Middle frontal gyrus (tissue), 1 donor: ENCODE measurements around the gene DOCK10.

Experiments used
- DNase-seq: peaks from one replicate; pipeline ENCODE4 v3.0.0-alpha.2; 2015; ENCODE audit warnings: low spot score; ENCODE audit errors: extremely low spot score

The DOCK10 gene

DNA sequence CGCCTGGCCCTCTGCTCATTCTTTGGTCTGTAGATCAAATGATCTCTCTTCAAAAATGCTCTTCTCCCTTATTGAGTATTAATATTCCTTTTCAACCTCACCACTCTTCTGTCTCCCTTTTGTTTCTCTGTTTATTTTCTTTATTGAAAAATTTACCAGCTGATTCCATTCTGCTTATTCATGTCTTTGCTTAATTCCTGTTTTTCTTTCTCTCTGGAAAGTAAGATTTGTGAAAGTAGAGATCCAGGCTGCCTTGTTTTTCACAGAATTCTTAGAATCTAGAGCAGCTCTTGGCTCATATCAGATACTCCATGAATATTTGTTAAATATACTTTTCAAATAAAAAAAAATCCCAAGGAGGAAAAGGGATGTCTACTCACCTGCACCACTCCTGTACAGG is 157.0 kb downstream of the DOCK10 start:
- no peak for DNase-seq

DNA sequence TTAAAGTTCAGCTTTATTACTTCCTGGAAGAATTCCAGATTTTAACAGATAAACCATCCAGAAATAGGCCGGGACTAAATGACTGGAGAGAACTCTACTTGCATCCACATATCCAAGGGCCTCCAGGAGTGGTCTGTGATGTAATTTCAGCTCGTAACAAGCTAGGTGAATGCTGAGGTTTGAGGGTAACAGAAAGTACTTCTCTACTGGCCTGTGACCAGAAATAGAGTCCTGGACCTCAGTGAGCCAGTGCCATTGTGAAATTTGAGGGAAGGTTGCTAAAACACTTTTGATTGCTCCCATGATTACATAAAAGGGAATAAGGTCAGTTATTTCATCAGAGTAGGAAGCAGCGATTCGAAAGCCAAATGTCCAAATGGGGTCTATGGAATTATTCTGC is 158.1 kb downstream of the DOCK10 start:
- DNase-seq: no peak

DNA sequence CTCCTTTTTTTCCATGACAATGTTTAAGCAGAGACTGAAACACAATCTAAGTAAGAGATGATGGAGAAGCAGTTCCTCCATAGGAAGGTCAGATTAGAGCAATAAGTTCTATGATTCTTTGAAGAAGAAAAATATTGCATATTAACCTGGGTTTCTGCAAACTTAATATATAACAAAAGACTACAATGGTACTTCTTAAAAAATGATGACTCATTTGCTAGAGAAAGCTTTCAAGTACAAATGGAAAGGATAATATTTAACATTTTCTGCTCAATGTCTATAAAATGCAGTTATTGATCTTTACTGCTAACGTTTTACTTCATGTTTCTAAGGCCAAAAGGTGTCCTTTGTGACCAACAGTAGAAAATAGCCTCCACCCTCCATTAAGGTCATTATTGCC is 158.6 kb downstream of the DOCK10 start:
- no peak for DNase-seq

DNA sequence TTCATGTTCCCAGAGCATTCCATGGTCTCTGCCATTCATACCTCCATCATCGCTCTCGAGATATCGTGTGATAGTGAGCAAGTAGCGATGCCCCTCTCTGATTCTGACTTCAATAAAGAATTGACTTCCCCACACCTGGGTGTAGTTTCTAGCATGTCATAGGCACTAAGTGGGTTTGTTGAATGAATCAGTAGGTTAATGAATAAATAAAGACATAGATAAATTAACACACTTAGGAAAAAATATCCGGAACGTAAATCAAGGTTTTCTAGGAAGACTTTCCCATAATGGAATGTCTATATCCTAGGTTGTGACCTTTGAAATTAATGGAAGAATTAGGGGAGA is 159.1 kb downstream of the DOCK10 start:
- no peak for DNase-seq

DNA sequence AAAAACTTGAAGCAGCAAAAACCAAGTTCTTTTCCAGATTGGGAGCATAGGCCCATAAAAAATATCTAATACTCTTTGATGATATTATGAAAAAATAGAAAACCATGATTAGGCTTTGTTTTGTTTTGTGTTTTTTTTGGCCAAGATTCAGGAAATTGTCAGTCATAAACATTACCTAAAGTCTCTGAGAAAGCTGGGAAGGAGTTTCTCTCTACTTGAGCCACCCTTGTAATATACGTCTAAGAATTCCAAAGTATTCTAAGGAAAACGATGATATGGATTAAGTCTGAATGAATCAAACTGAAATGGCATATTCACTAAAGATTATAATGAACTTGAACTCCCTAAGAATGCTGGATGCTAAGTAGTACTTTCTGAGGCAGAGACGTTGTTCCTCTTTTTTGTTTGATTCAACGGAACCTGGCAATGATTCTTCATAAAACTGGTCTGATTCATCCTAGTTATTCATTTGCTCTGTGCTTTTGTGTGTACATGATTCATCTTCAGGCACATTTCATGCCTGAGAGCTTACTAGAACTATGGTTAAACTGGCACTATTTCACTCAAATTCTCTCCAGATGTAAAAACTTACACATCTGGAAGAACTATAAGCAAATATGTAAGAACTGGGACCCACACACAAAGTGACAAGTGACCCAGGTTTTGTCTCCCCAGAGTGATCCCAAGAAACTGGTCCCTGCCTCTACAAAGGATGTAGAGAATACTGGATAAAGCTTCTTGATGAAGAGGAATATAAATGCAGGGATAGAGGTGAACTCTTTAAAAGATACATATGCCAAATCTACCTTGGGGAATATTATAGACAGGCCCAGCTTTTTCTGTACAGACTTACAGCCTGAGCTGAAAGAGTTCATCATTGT is 159.7 kb downstream of the DOCK10 start:
- no peak for DNase-seq

DNA sequence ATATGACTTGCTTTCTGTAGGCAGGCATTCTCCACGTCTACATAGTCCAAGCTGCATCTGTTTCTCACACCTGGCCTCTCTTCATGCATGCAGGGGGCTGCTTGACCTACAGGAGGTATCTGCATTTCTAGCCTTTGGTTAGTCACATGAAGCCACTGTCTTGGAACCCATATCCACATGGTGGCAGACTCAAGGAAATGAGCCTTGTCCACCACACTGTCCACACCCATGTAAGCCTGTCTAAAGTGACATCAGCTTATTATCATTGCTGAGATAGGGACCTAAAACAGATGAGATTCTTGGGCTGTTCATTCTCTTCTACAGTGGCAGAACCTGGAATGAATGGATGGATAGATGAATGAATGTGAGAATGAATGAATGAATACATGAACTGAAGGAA is 160.4 kb downstream of the DOCK10 start:
- no peak for DNase-seq

DNA sequence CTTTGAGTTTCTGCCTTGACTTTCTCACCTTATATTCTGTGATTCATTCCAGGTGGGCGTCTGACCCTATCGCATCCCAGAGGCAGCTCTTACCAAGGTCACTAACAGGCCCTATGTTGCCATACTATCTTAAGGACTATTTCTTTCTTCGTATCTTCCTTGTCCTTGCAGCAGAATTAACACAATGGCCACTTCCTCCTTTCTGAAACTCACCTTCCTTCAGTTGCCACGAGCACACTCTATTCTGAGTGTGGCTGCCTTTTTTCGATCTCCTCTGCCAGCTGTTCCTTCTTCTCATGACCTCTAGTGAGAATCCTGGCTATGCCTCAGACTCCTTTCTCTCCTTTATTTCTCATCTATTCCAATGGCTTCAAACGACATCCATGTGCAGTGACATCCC is 165.7 kb downstream of the DOCK10 start:
- DNase-seq: no peak

DNA sequence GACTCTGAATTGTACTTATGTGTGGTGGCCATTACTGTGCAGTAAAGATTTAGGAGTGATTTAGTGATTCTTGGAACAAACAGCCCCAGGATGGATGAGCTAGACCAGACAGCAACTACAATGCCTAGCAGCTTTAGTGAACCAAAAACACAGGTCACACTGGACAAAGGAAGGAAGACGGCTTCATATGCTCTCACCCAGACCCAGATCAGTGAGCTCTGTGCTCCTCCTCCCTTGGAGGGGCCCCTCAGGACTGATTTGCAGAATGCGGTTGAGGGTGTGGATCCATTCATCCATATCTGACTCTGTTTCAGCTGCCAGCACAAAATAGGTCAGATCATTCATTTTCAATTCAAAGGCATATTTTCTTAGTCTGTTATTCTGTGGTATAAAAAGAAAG is 166.4 kb downstream of the DOCK10 start:
- no peak for DNase-seq

DNA sequence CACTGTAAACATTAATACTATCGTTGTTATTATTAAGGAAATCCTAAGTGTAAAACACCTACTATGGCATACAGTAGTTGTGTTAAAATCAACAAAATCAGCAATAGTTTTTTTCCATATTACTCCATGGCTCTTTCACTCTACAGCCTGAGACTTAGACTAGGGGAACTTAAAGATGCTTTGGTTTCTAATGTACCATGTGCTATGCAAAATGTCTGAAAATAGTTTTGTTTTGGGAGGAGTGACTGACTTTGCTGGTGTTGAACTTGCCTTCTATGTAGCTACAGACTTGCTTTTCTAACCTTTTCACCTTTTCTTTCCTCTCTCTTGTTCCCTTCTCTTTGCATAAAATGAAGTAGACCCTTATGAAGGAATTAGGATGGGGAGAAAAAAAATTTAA is 167.1 kb downstream of the DOCK10 start:
- DNase-seq: no peak

DNA sequence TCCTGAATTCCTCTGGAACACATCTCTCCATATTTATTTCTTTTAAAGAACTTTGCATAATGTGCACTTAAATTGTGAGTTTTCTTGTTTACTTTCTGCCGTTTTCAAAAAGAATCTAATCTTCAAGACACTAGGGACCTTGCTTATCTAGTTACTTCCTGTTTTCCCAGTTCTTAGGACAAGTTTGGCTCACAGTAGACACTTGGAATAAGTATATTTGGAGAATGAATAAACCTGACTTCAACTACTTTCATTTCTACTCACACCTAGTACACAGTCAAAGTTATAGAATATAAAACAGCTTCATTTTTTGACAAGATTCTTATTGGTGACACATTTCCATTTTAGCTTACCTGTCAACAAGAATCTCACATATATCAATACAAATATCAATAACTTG is 170.5 kb downstream of the DOCK10 start:
- no peak for DNase-seq

DNA sequence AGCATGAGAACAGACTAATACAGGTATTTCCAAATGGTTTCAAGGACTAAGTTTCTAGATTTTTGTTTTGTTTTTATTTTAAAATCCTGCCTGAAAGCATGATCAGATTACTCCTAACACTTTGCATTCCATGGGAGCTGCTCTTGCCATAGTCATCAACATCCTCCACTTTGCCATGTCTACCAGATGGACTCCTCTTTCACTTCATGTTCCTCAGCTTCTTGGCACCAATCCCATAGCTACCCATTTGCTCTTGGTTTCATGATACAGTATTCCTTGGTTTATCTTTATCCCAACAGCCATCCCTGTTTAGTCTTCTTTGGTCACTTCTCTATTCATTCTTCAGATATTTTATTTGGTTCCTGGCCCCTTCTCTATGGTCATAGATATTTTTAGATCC is 171.9 kb downstream of the DOCK10 start:
- DNase-seq: no peak

DNA sequence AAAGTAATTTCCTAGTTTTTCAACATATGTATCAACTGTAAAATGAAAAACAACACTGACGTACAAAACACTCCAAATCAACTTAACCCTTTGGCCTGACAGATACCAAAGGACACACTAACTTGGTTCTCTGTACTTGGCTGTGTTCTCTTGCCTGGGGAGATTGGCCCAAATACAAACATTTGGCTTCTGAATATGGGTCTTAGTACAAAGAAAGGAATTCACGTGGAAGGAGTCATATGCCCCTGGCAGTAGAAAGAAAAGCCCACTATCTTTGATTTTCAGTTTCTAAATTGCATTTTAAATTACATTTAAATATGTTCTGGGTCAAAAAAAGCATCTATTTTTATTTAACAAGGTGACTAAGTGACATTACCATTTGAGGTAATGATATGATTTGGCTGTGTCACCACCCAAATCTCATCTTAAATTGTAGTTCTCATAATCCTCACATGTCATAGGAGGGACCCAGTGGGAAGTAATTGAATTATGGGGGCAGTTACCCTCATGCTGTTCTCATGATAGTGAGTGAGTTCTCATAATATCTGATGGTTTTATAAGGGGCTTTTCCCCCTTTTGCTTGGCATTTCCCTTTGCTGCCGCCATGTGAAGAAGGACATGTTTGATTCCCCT is 172.6 kb downstream of the DOCK10 start:
- no peak for DNase-seq

DNA sequence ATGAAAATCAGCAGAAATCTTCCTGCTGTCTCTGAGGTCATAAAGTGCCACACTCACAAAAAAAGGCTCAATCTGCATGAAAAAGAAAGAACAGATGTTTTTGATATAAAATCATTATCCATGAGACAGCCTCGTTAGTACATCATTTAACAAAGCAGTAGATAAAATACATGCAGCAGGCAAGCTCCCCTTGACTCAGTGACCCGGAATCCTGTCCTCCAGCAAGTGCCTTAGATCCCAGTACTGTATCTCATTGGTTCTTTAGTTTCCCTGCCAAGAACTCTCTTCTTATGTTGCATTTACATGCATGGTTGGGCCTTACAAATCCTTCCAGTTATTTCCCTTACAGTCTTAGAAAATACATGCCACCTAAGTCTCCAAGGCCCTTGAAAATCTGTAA is 177.3 kb downstream of the DOCK10 start:
- no peak for DNase-seq

DNA sequence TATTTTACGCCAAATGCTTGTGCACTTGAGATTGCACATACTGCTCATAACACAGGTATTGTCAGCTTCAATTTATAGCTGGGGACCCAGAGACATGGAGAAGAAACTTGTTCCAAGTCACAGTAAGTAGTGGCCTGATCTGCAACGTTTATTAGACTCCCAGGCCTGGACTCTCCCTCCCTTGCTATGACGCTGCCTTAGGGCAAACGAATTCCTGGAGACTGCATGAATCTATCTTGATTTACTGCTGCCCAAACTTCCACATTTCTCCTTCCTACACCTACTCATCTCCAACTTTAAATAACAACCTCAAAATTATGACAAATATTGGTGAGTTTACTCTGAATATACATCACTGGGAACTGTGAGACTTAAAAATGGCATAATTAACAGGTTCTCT is 181.0 kb downstream of the DOCK10 start:
- DNase-seq: no peak

DNA sequence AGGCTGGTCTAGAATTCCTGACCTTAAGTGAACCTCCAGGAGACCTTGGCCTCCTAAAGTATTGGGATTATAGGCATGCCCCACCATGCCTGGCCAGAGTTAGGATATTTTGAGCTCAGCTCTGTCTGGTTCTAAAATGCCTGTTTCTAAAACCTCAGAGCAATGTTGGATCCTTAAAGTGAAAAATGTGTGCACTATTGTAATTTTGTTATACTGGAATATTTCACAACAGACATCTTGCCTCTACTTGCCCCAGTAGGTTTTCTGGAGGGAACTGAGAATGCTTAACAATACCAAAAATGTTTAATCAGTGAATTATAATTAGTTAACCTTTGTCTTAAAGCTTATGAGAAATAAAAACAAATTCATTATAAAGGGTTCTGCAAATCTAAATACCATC is 181.5 kb downstream of the DOCK10 start:
- DNase-seq: no peak

DNA sequence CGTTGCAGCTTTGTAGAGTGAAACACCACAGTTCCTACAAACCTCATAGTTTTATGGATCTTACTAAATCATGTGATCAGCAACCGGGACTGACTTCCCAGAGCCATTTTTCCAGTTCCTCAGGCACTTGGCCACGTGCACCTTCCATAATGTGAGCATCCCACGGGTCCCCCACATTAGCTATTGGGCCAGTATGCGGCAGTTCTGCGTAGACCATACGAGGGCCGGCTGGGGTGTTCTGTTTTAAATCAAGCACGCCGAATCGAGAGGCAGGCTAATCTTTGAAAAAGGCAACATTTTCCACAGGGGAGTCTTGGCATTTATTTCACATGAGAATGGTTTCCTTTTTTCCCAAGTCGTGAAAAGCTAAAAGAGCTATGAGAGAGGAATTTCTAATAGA is 190.5 kb downstream of the DOCK10 start:
- DNase-seq: no peak

DNA sequence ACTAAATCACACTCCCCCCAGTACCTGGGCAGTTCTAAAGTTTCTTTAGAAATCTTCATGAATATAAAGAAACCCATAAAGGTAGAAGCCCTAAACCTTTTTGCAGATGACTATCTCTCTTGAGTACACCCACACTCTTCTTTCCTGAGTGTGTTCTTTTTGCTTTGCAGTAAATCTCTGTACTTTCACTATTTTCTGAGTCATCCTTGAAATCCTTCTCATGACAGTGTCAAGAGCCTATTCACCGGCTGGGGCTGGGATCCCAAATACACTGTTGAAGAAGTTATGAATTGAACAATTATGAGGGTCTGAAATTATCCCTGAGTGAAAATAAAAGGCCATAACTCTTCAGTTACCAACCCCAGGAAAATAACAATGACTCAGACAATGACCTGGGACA is 192.2 kb downstream of the DOCK10 start:
- DNase-seq: no peak

DNA sequence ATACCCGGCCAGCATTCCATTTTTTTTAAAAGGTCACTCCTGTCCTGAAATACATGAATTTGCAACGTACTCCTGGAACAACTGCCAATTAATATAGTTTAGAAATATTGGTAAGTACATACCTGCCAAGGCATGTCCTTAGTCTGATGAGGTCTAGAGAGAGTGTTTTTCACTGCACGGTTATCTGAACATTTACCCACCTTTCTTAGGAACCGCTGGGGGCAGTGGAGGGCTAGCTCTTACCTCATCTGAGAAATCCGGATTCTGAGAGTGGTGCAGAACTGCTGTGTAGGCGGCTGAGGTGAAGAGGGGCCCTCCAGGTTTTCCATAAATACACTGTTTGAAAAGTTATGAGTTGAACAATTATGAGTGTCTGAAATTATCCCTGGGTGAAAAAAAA is 193.0 kb downstream of the DOCK10 start:
- DNase-seq: no peak

DNA sequence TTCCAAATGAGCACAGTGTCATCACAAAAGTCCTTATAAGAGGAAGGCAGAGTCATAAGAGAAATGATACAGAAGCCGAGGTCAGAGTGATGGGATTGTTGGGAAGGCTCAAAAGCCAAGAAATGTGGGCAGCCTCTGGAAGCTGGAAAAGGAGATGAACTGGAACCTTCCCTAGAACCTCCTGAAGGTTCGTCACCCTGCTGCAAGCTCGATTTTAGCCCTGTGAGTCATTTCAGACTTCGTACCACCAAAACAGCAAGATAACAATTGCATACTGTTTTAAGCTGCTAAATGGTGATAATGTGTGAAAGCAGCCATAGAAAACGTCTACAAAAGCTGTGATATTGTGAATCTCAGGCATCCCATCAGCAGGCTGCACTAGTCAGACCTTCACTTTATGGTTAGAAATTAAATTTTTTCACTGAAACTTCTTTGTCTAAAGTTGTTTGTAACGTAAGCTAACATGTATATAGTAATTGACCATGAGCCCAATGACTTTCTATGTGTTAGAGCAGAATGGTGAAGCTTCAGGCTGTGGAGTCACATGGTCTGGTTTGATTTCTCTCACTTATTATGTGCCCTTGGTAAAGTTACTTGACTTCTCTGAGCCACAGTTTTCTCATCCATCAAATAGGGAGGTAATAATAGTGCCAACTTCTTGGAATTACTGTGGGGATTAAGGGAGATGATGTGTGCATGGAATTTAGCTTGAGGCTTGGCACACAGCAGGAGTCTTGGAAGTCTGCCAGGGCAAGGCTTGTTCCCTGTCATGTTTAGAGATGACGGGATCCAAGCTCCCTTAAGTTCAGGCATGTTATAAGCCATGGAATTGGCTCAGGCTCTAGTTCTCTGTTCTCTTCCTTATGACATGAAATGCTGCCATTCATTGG is 194.1 kb downstream of the DOCK10 start:
- no peak for DNase-seq

DNA sequence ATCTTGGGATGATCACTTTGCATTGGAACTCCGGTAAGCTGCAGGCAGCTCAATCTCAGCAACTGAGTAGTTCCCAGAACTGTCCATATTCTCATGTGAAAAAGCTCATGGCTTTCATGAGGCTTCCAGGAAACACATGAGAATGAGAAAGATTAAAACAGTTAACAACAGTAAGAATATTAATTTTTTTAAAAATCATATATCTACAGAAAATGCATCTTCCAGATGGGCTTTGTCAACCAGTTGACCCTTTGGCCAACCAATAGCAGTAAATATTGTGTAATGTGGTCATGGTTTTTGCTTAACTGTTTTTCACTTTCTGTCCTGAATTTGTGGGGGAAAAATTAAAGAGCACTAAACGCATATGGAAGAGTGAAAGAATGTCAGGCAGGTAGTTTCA is 194.9 kb downstream of the DOCK10 start:
- DNase-seq: no peak

DNA sequence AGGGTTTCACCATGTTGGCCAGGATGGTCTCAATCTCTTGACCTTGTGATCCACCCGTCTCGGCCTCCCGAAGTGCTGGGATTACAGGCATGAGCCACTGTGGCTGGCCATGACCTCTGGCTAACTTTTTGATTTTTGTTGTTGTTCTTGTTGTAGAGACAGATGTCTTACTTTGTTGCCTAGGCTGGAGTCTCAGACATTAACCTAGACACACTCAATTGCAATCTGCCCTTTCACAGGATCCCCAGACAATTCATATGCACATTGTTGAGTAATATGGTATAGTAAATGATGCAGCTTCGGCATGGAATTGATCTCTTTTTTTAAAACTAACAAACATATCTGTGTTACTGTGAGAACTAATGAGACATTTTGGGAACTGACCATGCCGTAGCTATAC is 195.6 kb downstream of the DOCK10 start:
- no peak for DNase-seq

DNA sequence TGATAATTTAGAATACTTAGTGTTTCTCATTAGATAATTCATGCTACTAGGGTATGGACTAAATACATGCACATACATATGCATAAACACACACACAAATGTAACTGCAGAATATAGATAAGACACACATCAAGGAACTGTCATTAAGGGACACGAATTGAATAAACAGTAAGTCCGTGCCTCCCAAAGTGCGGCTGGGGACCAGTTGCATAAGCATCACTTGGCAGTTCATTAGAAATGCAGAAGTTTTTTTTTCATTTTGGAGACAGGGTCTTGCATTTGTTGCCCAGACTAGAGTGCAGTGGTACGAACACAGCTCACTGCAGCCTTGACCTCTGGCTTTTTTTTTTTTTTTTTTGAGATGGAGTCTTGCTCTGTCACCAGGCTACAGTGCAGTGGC is 196.1 kb downstream of the DOCK10 start:
- DNase-seq: no peak
